GM12878 (cell line): ENCODE measurements around the gene MYLK4. TPM values are rescaled to one million over a fixed set of nuclear protein-coding genes. Genes with fewer than 3 reads are reported as not detected.

ENCODE experiments used
- ATAC-seq: fragments of 200-7000 bp; cut with Tn5 transposase; 3 replicates; pipeline ENCODE4 v1.9.1; 2020; ENCODE audit warnings: mild to moderate bottlenecking, moderate library complexity
- BruUV-seq: library from RNA; stranded (reverse); fragments of 400-500 nt; replicated peaks from 2 replicates; lab custom pipeline; 2021; lab: Mats Ljungman, UMichigan
- CTCF ChIA-PET: fragments of 300-600 bp; sonication (Branson Sonifier 250); formaldehyde crosslinking; extraction: SDS; loops from one replicate; lab custom pipeline; 2021; ENCODE audit warnings: inconsistent platforms; lab: Yijun Ruan, JAX
- POLR2A ChIA-PET: fragments of 350-600 bp; formaldehyde crosslinking; extraction: SDS; loops from one replicate; lab custom pipeline; 2021; ENCODE audit warnings: inconsistent platforms; lab: Charles Lee
- RAD21 ChIA-PET: fragments of 300-600 bp; sonication (Branson Sonifier 250); formaldehyde crosslinking; loops from one replicate; lab custom pipeline; 2023; ENCODE audit warnings: antibody characterized with exemption; ENCODE audit not compliant: unreplicated experiment; lab: Charles Lee
- SMC1A ChIA-PET: fragments of 300-600 bp; sonication (Branson Sonifier 250); formaldehyde crosslinking; loops from one replicate; lab custom pipeline; 2023; ENCODE audit not compliant: unreplicated experiment, uncharacterized antibody; lab: Charles Lee
- DNase-seq: peaks from one replicate; pipeline ENCODE4 v3.0.0-alpha.2; 2011; ENCODE audit warnings: low read depth, low spot score
- FAIRE-seq: peaks from 3 replicates; lab custom pipeline; 2011; peaks lifted over from hg19 to GRCh38; lab: Jason Lieb, UNC
- H2AFZ ChIP-seq: 2 replicates; pipeline ENCODE4 v1.6.0; 2011; ENCODE audit warnings: low read depth, low read length, control low read depth; ENCODE audit not compliant: control insufficient read depth
- H3K27ac ChIP-seq: 2 replicates; pipeline ENCODE4 v1.5.1; 2011; ENCODE audit warnings: control low read depth; ENCODE audit not compliant: control insufficient read depth, insufficient read depth
- H3K27me3 ChIP-seq, 2 experiments: replicated peaks in 1 of 2; 2 replicates each; pipeline versions ENCODE4 v1.6.0 to v1.6.1; 2011; ENCODE audit warnings: low read length in 1 of 2; ENCODE audit not compliant: control insufficient read depth in 2 of 2, insufficient read depth in 2 of 2
- H3K36me3 ChIP-seq, 2 experiments: 2 replicates each; pipeline ENCODE4 v1.5.1; 2011; ENCODE audit warnings: low read length in 1 of 2; ENCODE audit not compliant: control insufficient read depth in 2 of 2, insufficient read depth in 2 of 2
- H3K4me1 ChIP-seq: 2 replicates; pipeline ENCODE4 v1.6.1; 2011; ENCODE audit warnings: mild to moderate bottlenecking, low read length, moderate library complexity, mixed read lengths; ENCODE audit not compliant: control insufficient read depth, insufficient read depth
- H3K4me2 ChIP-seq: 2 replicates; pipeline ENCODE4 v1.6.0; 2011; ENCODE audit warnings: control low read depth; ENCODE audit not compliant: control insufficient read depth, insufficient read depth
- H3K4me3 ChIP-seq: fragments of 200-600 bp; sonication (generic); 2 replicates; pipeline ENCODE4 v1.5.1; 2016
- H3K79me2 ChIP-seq: 2 replicates; pipeline ENCODE4 v1.6.0; 2011; ENCODE audit warnings: low read length; ENCODE audit not compliant: control insufficient read depth, insufficient read depth
- H3K9ac ChIP-seq: 2 replicates; pipeline ENCODE4 v1.8.0; 2011; ENCODE audit warnings: low read length, control low read depth, mixed read lengths; ENCODE audit not compliant: control insufficient read depth, insufficient read depth
- H3K9me3 ChIP-seq: replicated peaks from 3 replicates; pipeline ENCODE4 v1.5.1; 2011; ENCODE audit warnings: mild to moderate bottlenecking, low read length; ENCODE audit not compliant: control insufficient read depth, insufficient read depth
- H4K20me1 ChIP-seq: 2 replicates; pipeline ENCODE4 v1.6.0; 2011; ENCODE audit not compliant: control insufficient read depth, insufficient read depth
- ATF2 ChIP-seq: IDR thresholded peaks from 2 replicates; pipeline ENCODE4 v1.6.1; 2012; ENCODE audit warnings: low read length, inconsistent platforms
- BCL11A ChIP-seq: IDR thresholded peaks from 2 replicates; pipeline ENCODE4 v1.6.1; 2011; ENCODE audit warnings: low read depth, low read length
- BCLAF1 ChIP-seq: fragments of 450-650 bp; IDR thresholded peaks from 2 replicates; pipeline ENCODE4 v1.6.1; 2017; ENCODE audit warnings: antibody characterized with exemption, mild to moderate bottlenecking, moderate library complexity
- CBX5 ChIP-seq: sonication (generic); IDR thresholded peaks from 2 replicates; pipeline ENCODE4 v1.6.1; 2016; ENCODE audit warnings: low read depth, moderate library complexity, mild to moderate bottlenecking, inconsistent platforms
- CREM ChIP-seq: IDR thresholded peaks from 2 replicates; pipeline ENCODE4 v1.6.1; 2014; ENCODE audit warnings: antibody characterized with exemption, low read depth
- HCFC1 ChIP-seq: fragments of 150-350 bp; IDR thresholded peaks from 2 replicates; pipeline ENCODE4 v1.6.1; 2014; ENCODE audit warnings: low read length
- MTA2 ChIP-seq: fragments of 450-650 bp; IDR thresholded peaks from 2 replicates; pipeline ENCODE4 v1.6.1; 2016; ENCODE audit warnings: low read depth, mild to moderate bottlenecking, moderate library complexity
- NFIC ChIP-seq: IDR thresholded peaks from 2 replicates; pipeline ENCODE4 v1.6.1; 2012; ENCODE audit warnings: low read depth, mild to moderate bottlenecking, inconsistent platforms, low read length, moderate library complexity
- NFXL1 ChIP-seq: fragments of 450-650 bp; IDR thresholded peaks from 2 replicates; pipeline ENCODE4 v1.6.1; 2017; ENCODE audit warnings: antibody characterized with exemption, mild to moderate bottlenecking, borderline replicate concordance
- NR2C1 ChIP-seq: fragments of 450-650 bp; IDR thresholded peaks from 2 replicates; pipeline ENCODE4 v1.6.1; 2017; ENCODE audit warnings: antibody characterized with exemption, mild to moderate bottlenecking, moderate library complexity
- PAX5 ChIP-seq: IDR thresholded peaks from 2 replicates; pipeline ENCODE4 v1.6.1; 2011; ENCODE audit warnings: low read depth, low read length, borderline replicate concordance
- RFX5 ChIP-seq: IDR thresholded peaks from 2 replicates; pipeline ENCODE4 v1.6.1; 2011; ENCODE audit warnings: low read depth, low read length, improper control_type of control experiment
- SREBF2 ChIP-seq: IDR thresholded peaks from 2 replicates; pipeline ENCODE4 v1.6.1; 2012; ENCODE audit warnings: mild to moderate bottlenecking, low read length
- SRF ChIP-seq, 2 experiments: IDR thresholded peaks; 2 replicates each; pipeline ENCODE4 v1.6.1; 2011; ENCODE audit warnings: low read depth in 2 of 2, low read length in 2 of 2, mild to moderate bottlenecking in 1 of 2, moderate library complexity in 1 of 2
- ZSCAN29 ChIP-seq: fragments of 450-650 bp; IDR thresholded peaks from 2 replicates; pipeline ENCODE4 v1.6.1; 2017; ENCODE audit warnings: mild to moderate bottlenecking, moderate library complexity
- WGBS: methylation state at CpG from one replicate; pipeline ENCODE4 v1.1.6; 2016; ENCODE audit warnings: low lambda C conversion rate; ENCODE audit not compliant: insufficient replicate concordance, insufficient coverage; ENCODE audit errors: missing lambda C conversion rate; 5-methylcytosine and 5-hydroxymethylcytosine counted together
- in situ Hi-C: fragments of 300-500 bp; cut with MboI; formaldehyde crosslinking; loops from 9 replicates; pipeline ENCODE4 v1.14.3; 2018; ENCODE audit warnings: mixed read lengths
- intact Hi-C: fragments of 100-400 bp; cut with micrococcal nuclease; formaldehyde crosslinking; loops from one replicate; pipeline ENCODE4 v1.14.2; 2022; ENCODE audit not compliant: unreplicated experiment
- polyA plus RNA-seq, 11 experiments: library from polyadenylated mRNA; depleted of rRNA in 4 of 11; unstranded in 6 of 11; stranded (reverse) in 5 of 11; fragments of >200 nt; fragmentation: Nextera tagmentation in 4 of 11; fragmentation: Illumina TruSeq in 1 of 11; extraction: Ambion mirVana in 4 of 11; extraction: Trizol in 1 of 11; gene quantifications; 1 replicate in 1 of 11; 2 replicates in 10 of 11; pipeline versions ENCODE4 v1.2.1 to v1.2.3, GENCODE V29; 2011 to 2016; ENCODE audit warnings: inconsistent platforms in 2 of 11, missing spikeins in 2 of 11, low read depth in 1 of 11
- total RNA-seq, 4 experiments: library from RNA; depleted of rRNA in 3 of 4; stranded (reverse); fragments of >200 nt in 3 of 4; fragmentation: Illumina TruSeq in 1 of 4; extraction: Trizol in 1 of 4; gene quantifications; 2 replicates each; pipeline versions ENCODE4 v1.2.1 to v1.2.3, GENCODE V29; 2013 to 2021

MYLK4 gene
- total and polyA plus RNA-seq, 10 of the 15 experiments (the other 5 are each of a cell fraction or from before 2014, with no cell fraction given): under 0.01 to 0.09 (median 0.05) TPM; not detected in 1

- in situ Hi-C loops (no loop called here), intact Hi-C loops (no loop called here)
- 0 out of 4 replicates have a peak, but pooled peaks cover 0 to 1% of the 10 kb centered on the region in 2 experiments for H3K27me3 ChIP-seq
- ChIA-PET RAD21 (no interaction called here), CTCF (no interaction called here), SMC1A (no interaction called here), POLR2A (no interaction called here)
- H2AFZ ChIP-seq: no peak overlapping the region
- H4K20me1 ChIP-seq: no peaks in the 10 kb centered on the region
- DNase-seq (no peak), ATAC-seq (no peak), FAIRE-seq (no peak)
- no peaks in the 10 kb centered on the region for H3K9me3 ChIP-seq
- no peaks in the 10 kb centered on the region for H3K79me2 ChIP-seq
- H3K4me3 ChIP-seq: no peak overlapping the region
- no peak overlapping the region for H3K27ac ChIP-seq
- no peaks in the 10 kb centered on the region for H3K36me3 ChIP-seq
- no peak overlapping the region for H3K4me2 ChIP-seq
- H3K4me1 ChIP-seq: no peaks in the 10 kb centered on the region
- TF ChIP-seq BCL11A: no peak
- TF ChIP-seq SRF (IDR thresholded peaks at IDR 0.05; ENCODE audit: low read depth in 2 of 2, low read length in 2 of 2): no peak
- no peak for TF ChIP-seq CREM
- H3K9ac ChIP-seq: no peak overlapping the region
- BruUV-seq: no TSS peak
- WGBS: 36% methylated on average over 12 of the region's 12 CpGs
Observed at GRCh38 chr6:2669067-2669700, 81.5 kb downstream of the MYLK4 start.

- BruUV-seq: no TSS peak
- DNase-seq (no peak), ATAC-seq (no peak)
- in situ Hi-C loops (no loop called here), intact Hi-C loops (no loop called here)
- Histone ChIP-seq H3K9ac (no peak overlapping the region), H2AFZ (no peak overlapping the region), H3K4me2 (no peak overlapping the region), H3K4me1 (no peaks in the 10 kb centered on the region), H3K79me2 (no peaks in the 10 kb centered on the region), H3K36me3 (no peaks in the 10 kb centered on the region), H3K9me3 (no peaks in the 10 kb centered on the region; the same call in 1 of the 3 replicates), H3K4me3 (no peak overlapping the region), H4K20me1 (no peaks in the 10 kb centered on the region), H3K27ac (no peak overlapping the region), H3K27me3 (0 out of 4 replicates have a peak, but pooled peaks cover 0 to 1% of the 10 kb centered on the region in 2 experiments)
- WGBS: 61% methylated on average over 7 of the region's 7 CpGs
- RAD21 ChIA-PET: no interaction called here
- SMC1A ChIA-PET: no interaction called here
- TF ChIP-seq ZSCAN29 (no peak), NR2C1 (no peak), ATF2 (no peak), PAX5 (no peak), BCLAF1 (no peak), SREBF2 (no peak), CBX5 (no peak), MTA2 (no peak), HCFC1 (no peak), NFXL1 (no peak), NFIC (no peak), RFX5 (no peak)
- TF ChIP-seq, all 136 proteins: peak for 0
- CTCF ChIA-PET: interaction anchor here (1.2 kb wide), 1 partner anchor 83 kb away, joined by 4 read pairs; no protein-coding TSS in a partner anchor
- FAIRE-seq: no peak
- POLR2A ChIA-PET: no interaction called here
Observed at GRCh38 chr6:2667617-2668016, 83.1 kb downstream of the MYLK4 start.
